HG02763 (cell line): Measurements from ENCODE around the gene SLC22A15.
"Not testable (repeated sequence)": the region's sequence is repeated elsewhere in the genome, so short reads cannot be mapped to it uniquely, and the experiment has no call there.

Experiments
- ATAC-seq: cut with Tn5 transposase; IDR thresholded peaks from one replicate; pipeline ENCODE4 v1.9.1; 2021; ENCODE audit warnings: mild to moderate bottlenecking, moderate library complexity; ENCODE audit not compliant: unreplicated experiment

The SLC22A15 gene

DNA sequence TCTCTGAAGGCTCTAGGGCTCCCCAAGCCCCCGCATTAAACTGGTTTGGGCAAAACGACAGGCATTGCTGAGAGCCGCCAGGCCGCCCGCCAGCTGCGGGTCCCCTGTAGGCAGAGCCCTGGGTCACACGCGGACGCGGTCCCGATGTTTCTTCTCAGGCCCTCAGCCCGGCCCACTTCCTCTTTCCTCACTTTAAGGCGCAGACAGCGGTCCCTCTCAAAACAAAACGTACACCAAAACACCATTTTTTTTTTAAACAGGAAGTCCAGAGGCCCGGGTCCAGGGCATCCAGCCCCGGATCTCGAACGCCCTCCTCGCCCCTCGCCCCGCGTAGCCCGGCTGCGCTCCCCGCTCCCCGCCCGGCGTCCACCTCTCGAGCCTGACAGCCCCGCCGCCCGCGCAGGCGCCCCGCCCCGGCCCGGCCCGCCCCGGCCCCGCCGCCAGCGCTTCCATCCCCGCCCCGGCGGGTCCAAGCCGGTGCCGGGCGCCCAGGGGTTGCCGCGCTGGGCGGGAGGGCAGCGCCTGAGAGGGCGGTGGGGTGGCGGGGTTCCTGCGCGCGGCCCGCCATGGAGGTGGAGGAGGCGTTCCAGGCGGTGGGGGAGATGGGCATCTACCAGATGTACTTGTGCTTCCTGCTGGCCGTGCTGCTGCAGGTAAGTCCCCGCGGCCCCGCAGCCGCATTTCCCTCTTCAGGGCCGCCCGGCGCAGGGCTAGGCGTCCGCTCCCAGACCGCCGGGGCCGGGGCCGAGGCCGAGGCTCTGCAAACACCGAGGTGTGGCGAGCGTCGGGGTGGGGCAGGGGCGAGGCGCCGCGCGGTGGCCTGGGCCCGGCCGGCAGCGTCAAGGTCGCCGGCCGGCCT, at the start of gene SLC22A15:
Gene SLC22A15 (plus strand): TSS at position 452 of the 859 bp plus-strand sequence. CDS start 115 bp downstream, at position 567.
- peak; percentile 89 for ATAC-seq

DNA sequence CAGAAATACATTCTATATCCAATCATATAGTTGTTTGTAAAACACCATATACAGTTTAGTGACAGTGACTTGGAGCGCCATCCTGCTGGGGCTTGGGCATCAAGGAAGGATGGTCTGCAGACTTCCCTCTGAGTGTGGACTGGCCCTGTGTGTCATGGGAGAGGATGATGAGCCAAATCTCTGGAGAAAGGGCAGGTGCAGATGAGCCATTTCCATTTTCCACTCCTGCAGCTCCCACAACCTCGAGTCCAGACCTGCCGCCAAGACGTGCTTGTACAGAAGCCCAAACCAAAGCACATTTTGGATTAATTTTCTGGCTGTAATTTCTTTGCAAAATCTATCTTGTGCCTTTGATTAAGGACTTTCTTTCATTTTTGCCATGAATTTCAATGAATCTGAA, 48.3 kb upstream of the SLC22A15 start:
- no peak for ATAC-seq

DNA sequence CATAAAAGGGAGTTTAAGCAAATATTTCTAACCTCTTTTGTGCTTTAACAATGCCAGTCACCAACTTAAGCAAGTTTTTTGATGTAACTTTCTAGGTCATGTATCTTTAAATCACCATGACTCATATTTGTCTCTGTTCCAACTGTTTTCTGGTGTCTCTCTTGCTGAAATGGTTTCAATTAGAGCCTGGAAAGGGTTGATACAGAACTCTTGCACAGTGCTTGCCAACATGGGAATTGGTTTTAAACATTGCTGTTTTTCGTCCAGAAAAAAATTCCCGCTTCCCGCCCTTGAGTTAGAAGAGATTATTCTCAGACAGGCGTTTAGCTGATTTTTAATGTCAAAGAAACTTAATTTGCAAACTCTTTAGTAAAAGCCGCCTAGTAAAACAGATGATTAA, 46.4 kb upstream of the SLC22A15 start:
- ATAC-seq = no peak

DNA sequence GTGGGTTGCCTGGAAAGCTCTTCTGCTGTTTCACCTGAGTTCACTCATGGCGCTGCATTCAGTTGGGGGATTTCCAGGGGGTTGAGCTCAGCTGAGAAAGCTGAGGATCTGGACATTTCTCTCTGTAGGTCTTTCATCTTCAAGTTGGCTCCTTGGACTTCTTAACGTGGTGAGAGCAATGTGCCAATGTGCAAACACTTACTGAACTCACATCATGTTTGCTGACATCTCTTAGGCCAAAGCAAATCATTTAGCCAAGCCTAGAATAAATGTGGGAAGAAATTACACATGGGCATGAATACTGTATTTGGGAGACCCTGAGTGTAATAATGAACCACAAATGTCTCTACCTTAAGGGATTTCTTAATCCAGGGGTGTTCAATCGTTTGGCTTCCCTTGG, 42.7 kb upstream of the SLC22A15 start:
- ATAC-seq = no peak

DNA sequence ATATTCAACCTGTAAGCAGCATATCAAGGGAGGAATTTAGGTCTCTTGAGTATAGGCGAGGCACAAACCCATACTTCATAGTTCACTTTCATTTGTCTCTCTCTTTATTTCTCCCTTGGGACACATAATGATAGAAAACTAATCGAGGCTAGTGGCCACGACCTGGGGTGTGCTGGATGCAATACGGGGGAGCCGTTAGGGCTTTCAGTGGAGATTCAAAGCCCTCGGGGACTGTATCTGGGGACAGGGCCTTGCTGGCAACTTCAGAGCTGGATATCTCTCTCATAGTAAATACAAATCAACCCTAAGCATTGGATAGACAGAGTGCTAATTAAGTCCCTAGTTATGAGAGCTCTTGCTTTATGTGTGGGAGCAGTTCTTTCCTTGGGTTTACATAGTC, 36.9 kb upstream of the SLC22A15 start:
- no peak for ATAC-seq

DNA sequence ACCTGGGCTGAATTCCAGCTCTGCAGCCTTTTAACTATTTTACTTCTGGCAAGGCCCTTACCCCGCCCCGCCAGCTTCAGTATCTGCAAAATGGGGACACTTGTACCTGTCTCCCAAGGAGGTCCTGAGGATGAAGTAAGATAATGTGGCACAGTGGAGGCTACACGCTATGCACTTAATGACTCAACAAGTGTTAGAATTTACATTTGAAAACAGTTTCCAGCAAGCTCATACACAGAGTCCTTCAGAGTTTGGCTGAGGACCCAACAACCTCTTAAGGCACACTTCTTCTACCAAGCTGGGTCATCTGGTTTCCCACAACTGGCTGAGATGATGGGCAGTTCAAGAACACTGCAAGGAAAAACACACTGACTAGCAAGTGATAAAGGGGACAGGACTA, 30.2 kb upstream of the SLC22A15 start:
- ATAC-seq = no peak

DNA sequence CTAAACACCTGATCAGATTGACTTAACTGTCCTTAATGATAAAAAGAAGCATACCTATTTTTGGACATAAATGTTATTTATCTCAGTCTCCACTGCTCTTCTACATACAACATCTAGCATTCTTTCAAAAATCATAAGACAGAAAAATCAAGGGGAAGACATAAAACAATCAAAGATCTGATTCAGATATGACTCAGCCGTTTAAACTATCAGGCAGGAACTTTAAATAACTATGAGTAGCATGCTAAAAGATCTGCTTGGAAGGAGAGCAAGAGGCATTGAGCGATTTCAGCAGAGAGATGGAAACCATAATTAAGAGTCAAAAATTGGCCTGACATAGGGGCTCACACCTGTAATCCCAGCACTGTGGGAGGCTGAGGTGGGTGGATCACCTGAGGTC, 27.2 kb upstream of the SLC22A15 start:
- ATAC-seq = no peak

DNA sequence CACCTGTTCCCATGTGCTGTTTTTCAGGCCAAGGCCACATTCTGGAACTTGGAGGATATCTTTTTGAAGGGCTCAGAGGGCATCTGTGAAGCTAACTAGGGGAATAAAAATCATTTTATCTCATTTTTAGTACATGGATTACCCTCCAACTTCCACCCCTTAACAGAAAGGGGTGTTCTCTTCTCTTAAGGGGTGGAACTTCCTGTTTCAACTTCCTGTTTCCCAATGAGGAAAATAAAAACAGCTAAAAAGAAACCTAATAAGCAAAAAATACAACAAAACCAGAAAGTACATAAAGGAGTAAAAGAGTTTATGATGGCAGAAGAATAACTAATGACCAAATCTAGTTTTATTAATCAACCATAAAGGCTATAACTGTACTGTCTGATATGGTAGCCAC, 24.8 kb upstream of the SLC22A15 start:
- no peak for ATAC-seq

DNA sequence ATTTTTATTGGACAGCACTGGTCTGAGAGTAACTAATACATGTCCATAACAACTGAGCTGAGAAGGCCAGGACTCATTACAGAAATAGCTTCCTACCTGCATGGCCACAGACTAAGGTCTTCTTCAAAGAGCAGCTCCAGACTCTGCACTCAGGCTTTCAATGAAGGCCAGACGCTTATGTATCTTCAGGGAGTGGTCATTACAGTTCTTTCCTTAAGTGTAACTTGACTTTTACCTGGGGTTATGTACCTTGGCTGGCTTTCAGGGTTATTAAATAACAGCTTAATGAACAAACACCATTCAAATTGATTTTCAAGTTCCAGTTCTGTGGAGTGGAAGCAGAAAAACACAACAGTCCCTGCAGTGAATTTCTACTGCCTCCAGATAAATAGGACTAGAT, 23.8 kb upstream of the SLC22A15 start:
- ATAC-seq = no peak

DNA sequence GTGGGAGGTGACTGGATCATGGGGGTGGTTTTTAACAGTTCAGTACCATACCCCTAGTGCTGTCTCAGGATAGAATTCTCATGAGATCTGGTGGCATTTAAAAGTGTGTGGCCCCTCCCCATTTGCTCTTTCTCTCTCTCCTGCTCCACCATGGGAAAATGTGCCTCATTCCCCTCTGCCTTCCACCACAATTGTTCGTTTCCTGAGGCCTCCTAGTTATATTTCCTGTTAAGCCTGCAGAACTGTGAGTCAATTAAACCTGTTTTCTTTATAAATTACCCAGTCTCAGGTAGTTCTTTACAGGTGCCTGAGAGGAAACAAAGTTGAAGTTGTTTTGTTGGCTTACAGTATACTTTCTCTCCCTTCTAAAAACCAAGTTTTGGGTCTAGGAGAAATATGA, 23.1 kb upstream of the SLC22A15 start:
- no peak for ATAC-seq

DNA sequence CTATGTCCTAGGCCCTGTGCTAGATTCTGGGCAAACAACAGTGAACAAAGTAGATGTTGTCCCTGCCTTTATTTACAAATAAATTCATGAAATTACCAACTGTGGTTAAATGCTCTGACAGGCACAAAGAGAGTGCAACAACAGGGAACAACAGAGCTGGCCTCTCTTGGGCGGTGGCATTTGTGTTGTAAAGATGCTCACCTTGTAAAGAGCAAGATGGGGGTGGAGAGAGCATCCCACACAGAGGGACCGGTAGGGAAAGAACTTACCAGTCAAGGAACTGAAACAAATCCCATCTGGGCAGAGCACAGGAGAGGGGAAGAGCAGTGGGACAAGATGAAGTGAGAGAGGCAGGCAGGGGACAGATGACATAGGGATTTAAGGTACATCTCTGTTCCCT, 21.6 kb upstream of the SLC22A15 start:
- no peak for ATAC-seq

DNA sequence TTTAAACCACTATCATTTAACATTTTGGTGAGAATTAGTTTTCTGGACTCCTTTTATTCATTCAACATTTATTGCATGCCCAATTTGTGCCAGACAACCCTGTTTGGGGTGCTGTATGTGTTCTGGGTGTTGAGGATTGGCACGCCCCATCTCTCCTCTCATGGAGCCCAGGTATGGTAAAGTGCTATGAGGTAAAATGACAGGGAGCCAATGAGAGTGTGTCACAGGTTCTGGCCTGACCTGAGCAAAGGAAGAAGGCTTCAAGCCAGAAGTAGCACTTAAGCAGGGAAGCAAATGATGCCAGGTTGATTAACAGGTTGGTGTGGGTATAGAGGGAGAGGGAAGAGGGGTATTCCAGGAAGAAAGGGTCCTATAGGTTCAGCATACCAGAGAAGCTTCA, 21.1 kb upstream of the SLC22A15 start:
- no peak for ATAC-seq

DNA sequence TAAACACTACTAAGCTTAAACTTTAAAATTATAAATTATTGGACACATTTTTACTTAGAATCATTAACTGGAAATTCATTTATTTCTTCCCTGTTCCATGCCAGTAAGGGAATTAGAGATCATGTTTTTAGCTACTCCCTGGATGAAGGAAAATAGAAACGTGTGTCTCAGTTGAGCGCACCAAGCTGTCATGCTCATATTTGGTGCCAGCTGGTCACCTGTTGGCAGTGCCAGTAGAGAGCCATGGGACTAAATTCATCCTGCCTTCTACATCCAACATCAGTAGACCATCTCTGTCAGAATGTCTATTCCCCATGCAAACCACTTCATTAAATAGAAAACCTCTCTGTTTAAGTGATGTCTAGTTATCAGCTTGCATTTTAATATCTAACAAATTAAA, 17.4 kb upstream of the SLC22A15 start:
- no peak for ATAC-seq

DNA sequence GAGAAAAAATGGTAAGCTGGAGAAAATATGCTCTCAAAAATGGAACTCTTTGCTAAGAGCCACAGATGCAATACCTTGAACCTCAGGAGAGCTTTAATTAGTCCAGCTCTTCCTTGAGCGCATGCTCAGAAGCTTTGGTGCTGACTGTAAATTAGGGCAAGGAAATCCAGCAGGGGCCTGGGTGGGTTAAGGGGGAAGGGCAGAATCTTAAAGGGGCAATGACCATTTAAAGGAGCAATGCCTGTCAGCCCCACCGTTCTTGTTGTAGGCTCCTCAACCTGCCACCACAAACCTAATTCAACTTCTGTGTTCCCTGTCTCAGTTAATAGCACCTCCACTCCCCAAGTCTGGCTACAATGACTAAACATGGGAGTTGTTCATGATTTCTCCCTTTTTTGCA, 6.8 kb upstream of the SLC22A15 start:
- no peak for ATAC-seq

DNA sequence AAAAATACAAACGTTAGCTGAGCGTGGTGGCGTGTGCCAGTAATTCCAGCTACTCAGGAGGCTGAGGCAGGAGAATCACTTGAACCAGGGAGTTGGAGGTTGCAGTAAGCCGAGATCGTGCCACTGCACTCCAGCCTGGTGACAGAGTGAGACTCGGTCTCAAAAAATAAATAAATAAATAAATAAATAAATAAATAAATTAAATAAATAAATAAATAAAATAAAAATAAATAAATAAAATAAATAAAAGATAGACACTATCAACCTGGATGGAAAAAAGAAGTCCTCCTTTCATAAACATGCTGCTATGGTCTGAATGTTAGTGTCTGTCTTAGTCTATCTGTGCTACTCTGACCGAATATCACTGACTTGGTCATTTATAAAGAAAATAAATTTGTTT, 4.5 kb upstream of the SLC22A15 start:
- not testable (repeated sequence) for ATAC-seq

DNA sequence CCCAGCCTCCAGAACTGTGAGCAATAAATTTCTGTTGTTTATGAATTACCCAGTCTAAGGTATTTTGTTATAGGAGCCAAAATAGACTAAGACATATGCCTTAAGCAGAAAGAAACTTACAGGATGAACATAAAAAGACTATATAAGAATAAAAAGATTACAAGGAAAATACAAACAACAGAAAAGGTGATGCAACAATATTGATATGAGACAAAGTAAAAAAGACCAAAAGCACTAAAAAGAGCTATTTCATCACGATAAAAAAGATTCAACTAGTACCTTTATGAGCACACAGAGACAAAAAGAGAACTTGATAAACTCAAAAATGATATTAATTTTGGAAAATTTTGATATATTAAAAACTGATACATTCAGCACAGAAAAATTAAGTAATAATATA, 3.2 kb upstream of the SLC22A15 start:
- no peak for ATAC-seq

DNA sequence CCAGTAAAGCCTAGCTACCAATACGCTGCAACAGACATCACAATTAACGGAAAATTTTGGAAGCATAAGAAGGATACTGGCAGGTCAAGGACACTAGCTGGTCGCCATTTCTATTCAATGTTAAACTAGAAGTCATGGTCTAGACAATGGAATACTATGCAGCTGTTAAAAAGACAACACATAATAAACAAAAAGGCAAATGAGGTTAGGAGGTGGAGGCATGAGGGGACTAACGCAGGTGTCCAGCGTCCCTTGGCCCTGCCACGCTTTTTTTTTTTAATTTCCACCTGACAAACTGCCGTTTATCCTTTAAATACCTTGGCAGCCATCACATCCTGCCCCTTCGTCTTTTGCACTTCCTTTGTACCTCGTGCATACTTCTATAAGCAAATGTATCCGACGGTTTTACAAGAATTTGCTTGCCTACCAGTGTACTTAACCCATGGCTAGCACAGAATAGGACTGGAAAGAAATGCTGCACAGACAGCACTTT, 698 bp upstream of the SLC22A15 start:
- no peak for ATAC-seq

DNA sequence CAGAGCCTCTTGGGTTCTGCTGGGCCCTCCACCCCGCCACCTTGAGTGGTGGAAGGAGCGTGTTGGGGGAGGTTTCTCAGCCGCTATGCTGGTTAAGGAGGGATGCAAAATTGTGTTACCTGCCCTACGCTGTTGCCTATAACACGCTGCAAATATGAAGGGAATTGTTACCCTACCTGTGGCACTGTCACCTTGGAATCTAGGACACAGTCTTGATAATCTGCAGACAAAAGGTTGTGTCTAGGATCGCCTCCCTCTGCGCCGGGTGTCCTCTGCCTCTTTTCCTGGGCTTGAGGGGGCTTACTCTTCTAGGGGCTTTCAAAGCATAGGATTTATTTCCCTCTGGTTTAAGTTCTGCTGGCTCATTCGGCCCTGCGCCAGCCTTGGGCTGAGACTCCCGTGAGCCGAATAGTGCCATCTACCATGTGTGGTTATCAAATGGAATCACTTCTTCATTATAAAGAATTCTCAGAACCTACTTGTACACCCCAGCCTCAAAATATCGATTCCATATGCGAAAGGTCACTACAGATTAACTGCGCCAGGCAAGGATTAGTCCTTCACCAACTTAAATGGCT, 697 bp downstream of the SLC22A15 start:
- ATAC-seq = no peak

DNA sequence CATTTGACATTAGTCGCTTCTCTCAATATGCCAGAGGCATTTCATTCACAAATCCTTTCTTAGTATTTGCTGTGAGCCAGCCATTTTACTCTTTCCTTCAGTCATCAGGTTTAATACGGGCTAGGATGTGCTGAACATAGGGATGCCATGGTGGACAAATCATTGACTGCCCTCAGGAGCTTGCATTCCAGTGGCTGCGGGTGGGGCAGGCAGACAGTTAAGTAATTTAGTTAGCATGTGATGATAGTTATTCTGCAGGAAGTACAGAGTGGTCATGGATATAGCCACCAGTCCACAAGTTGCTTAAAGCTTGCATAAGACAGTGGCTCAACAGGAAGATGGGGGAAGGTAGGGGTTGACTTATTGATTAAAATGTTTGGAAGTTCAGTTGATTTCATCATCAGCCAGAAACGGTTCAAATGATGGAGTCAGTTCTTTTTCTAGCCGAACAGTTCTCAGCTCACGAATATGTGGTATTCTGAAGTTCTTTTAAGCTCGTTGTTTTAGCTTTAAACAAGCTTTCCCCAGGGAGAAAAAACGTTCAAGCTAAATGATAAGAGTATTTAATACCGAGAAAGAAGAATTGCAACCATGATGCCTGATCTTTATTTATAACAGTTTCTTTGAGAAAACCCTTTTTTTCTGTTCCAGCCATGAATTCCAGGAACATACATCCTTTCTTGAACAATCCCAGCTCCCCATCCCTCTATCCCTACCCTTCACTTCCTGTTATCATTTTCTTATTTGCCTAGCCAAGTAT, 1.4 kb downstream of the SLC22A15 start:
- ATAC-seq = no peak

DNA sequence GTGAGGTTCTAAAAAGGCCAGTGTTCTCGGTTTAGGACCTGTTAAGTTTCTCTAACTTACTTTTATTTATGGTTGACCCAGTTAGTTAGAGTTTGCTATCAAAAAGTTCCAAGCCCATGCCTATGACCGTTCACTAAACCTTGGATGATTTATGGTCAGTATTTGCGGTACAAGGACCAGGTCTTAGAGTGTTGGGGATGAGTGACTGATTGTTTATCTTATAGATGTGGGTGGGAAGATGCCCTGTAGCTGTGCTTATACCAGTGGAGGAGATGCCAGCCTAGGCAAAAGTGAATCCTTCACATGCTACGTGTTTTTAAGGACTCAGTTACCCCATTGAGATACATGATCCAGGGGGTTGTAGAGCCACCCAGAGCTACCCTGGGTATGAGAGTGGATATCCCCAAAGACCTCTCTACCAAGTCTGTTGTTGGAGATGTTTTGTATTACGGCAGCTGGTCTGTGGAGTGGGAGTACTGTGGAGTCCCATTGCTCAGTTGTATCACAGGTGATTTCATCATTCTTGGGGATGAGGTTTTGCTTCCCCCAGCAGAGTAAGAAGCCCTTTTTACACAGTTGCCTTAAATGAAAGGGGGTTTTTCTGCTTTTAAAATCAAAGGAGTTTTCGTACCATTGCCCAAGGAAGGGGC, 2.1 kb downstream of the SLC22A15 start:
- ATAC-seq = no peak

DNA sequence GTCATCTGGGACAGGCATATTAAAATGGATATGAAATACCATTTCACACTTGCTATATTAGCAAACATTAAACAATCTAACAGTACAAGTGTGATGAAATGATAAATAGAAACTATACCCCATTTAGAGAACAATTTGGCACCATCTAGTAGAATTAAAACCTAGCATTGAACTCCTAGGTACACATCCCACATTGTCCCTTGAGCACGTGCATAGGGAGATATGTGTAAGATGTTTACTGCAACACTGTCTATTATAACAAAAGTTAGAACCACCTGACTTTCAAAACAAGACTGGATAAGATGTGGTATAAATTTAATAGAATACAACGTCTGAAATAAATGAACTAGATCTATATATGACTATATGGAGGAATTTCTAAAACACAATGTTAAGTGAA, 3.8 kb downstream of the SLC22A15 start:
- ATAC-seq = no peak
